HG03442 (cell line): ENCODE data around the gene ISG20.
A peak's percentile ranks its signal among the peaks of the same experiment; 100 is the strongest.
"Not testable (repeated sequence)": the region's sequence is repeated elsewhere in the genome, so short reads cannot be mapped to it uniquely, and the experiment has no call there.

Experiments used
- ATAC-seq: cut with Tn5 transposase; IDR thresholded peaks from one replicate; pipeline ENCODE4 v1.9.1; 2021; ENCODE audit warnings: mild to moderate bottlenecking, moderate library complexity; ENCODE audit not compliant: unreplicated experiment

ISG20 gene

DNA sequence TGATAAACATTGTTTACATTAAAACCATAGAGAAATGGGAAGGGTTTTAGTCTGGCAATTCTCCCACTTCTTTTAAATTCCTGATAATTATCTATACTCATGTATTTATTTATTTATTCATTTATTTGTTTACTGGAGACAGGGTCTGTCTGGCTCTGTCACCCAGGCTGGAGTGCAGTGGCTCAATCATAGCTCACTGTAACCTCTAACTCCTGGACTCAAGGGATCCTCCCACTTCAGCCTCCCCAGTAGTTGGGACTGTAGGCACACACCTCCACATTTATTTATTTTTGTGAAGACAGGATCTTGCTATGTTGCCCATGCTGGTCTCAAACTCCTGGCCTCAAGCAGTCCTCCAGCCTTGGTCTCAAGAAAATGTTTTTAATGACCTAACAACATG lies 20.1 kb upstream of the ISG20 start:
- no peak for ATAC-seq

DNA sequence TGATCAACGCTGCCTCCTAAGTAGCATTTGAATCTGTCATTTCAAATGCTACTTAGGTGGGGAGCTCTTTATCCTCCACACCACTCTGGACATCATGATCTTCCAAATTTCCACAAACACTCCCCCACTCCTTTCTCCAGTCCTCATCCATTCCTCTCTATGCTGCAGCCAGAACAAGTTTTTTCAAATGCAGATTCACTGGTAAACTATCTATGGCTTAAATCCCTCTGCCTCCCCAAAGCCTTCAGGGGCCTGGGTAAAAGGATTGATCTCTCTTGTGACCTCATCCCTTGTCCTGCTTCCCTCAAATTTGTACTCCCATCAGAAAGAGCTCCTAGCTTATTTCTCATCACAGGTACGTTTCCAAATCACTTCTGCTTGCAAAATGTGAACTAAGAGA lies 19.0 kb upstream of the ISG20 start:
- ATAC-seq = no peak

DNA sequence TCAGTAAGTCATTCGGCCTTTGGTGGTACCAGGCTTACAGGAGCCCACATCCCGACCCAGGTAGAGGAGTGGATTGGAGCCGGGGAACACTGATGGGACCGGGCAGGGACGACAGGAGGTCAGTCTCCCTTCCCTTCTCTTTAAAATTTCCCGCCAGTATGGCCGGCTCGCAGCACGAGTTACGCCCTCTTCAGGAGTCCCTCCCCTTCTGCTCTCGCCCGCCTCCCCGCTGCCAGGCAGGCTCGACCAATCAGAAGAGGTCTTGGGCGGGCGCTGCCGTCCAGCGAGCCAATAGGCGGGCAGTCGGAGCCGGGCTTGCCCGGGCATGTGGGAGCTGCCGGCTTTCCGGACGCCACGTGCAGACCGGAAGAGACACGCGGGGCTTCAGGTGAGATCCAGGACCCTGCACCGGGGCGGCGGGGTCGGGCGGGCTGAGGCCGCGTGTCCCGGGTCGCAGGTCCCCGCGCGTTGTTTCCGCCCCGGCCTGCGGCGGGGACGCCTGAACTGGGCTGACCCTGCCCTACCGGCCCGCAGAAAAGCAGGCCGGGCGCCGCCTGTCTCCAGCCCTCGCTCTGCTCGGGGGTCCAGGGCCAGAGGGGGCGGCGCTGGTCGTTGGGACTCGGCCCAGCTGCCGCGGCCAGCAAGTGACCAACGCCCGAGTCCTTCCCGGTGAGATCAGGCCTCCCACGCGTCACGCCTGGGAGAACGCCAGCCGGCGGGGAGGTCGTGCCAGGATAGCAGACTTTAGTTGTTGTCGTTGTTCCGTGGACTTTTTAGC lies 17.6 kb upstream of the ISG20 start, which contains the start of gene AEN:
TSS of gene AEN (plus strand) at position 346 of the 778 bp plus-strand sequence. CDS start 4,870 bp downstream, outside the sequence.
- peak; percentile 90 for ATAC-seq

DNA sequence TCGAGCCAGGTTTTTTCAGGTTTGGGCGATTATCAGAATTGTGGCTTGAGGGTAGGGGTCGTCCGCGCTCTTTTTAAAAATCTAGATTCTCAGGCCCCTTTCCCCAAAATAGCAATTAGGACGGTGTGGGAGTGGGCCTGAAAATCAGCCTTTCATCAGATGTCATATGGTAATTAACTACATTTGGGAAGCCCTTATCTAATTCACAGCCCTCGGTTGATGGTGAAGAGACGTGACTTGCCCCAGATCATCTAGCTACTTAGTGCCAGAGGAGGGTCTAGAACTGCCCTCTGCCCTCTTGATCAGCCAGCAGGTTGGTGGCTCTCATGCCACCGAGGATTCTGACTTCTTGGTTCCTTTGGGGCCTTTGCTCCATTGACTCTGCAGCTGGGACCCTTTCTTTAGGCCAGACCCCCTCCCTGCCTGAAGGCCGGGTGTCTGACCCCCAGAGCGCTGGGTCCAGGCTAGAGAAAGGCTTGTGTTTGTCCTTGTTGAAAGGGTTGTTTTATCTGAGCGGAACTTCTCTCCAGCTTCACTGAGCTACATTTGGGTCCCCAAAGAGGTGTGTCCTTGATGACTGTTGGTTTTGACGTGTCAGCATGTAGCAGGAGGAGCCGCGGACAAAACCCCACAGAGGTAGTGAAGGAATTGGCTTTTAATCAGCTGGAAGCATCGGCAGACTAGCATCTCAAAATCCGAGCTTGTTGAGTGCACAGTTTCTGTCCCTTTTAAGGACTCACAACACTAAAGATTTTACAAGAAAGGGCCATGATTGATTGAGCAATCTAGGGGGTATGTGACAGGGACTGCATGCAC lies 16.8 kb upstream of the ISG20 start:
- ATAC-seq = peak; percentile 28

DNA sequence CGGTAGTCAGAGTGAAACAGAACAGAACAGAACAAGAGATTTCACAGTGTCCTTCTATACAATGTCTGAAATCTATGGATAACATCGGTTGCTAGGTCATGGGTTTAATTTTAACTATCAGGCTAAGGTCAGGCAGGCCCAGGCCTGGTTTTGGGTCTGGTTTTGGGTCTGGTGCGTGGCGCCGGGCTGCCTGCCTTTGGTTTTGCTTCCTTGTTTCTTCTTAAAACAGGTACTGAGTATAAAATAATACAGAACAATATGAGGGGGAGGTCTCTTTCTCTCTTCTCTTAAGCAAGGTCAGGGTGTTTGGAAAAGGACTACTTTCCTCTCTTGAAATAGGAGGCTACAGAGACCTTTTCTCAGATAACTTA lies 16.2 kb upstream of the ISG20 start:
- ATAC-seq = no peak

DNA sequence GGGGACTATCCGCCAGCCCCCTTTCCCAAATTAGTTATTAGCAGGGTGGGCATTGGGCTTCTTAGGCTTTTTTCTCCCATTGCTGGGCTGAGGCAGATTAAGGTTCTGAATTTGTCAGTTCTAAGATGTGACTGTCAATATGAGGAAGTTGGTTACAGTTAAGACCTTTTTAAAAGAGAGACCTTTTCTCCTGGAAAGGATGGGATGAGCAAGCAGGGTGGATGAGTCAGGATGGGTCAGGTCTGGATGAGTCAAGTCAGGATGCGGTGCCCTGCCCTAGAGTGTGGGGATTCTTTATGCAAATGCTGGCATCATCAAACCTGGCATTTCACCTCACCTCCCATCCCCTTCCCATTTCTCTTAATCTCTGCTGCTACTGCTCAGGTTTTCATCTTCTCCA lies 15.8 kb upstream of the ISG20 start:
- ATAC-seq = no peak

DNA sequence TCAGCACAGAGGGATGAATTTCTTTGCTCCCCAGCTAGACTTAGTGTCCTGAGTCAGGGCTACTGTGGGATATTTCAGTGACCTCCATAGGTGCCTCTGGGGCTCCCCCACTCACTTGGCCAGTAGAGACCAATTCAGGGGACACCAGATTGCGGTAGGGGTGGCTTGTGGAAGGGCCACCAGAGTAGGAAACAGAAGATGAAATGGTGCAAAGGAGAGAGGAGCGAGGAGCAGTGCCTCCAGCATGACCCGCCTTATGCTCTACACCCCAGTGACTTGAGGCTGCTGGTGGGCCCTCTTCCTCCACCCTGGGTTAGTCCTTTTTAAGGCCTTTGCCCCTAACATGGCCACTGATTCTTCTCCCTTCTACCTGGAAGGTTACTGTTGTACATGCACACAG lies 15.2 kb upstream of the ISG20 start:
- no peak for ATAC-seq

DNA sequence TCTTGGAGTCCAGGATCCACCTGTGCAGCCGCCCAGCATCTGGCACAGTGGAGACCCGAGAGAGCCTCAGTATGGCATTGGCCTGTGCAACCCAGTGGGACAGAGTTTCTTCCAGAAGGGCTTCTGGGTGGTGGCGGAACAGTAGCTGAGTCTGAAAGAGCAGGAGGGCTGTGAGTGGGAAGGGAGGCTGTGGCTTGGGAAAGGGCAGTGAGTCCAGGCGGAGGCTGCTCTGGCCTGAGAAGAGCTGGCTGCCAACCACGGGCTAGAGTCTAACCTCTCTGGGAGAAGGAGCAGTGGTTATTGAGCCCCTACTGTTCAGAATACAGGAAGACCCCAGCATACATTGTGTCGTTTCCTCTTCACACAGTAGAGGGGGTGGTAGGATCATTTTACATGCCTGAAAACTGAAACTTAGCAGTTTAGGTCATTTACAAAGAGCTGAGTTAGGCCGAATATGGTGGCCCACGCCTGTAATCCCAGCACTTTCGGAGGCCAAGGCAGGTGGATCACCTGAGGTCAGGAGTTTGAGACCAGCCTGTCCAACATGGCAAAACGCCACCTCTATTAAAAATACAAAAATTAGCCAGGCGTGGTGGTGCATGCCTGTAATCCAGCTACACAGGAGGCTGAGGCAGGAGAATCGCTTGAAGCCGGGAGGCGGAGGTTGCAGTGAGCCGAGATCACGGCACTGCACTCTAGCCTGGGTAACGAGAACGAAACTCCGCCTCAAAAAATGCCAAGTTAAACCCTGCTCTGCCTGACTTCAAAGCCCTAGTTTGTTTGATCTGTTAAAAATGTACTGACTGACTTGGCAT lies 14.5 kb upstream of the ISG20 start:
- ATAC-seq = peak; percentile 33

DNA sequence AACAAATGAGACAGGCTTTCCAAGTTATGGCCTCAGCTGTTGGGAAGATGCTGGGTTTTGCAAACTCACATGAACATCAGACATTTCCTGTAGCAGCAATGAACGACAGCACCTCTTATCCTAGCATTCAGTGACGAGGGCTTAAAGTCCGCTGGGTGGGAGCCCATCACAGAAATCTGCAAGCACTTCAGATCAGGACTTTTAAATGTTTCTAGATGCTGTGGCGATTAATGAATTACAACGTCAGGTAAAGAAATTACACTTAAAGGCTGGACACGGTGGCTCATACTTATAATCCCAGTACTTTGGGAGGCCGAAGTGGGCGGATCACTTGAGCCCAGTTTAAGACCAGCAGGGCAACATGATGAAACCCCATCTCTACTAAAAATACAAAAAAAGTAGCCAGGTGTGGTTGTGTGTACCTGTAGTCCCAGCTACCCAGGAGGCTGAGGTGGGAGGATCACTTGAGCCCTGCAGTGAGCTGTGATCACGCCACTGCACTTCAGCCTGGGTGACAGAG lies 13.8 kb upstream of the ISG20 start:
- no peak for ATAC-seq

DNA sequence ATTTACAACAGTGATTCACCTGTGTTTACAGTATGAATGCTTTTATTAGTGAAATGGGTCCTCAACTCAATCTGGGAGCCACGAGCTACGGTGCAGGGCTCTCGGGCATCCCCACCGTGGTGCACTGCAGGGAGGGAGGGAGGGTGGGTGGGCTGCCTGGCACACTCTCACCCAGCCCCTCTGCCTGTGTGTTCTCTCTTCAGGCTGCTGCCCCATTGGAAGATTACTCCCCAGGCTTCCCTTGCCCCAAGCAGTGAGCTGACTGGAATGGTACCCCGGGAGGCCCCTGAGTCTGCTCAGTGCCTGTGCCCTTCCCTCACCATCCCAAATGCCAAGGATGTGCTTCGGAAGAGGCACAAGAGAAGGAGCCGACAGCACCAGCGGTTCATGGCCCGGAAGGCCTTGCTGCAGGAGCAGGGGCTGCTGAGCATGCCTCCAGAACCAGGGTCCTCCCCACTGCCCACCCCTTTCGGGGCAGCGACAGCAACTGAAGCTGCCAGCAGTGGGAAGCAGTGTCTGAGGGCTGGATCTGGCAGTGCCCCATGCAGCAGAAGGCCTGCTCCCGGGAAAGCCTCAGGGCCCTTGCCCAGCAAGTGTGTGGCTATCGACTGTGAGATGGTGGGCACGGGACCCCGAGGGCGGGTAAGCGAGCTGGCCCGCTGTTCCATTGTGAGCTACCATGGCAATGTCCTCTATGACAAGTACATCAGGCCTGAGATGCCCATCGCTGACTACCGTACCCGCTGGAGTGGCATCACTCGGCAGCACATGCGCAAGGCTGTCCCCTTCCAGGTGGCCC lies 12.7 kb upstream of the ISG20 start:
- ATAC-seq = no peak

DNA sequence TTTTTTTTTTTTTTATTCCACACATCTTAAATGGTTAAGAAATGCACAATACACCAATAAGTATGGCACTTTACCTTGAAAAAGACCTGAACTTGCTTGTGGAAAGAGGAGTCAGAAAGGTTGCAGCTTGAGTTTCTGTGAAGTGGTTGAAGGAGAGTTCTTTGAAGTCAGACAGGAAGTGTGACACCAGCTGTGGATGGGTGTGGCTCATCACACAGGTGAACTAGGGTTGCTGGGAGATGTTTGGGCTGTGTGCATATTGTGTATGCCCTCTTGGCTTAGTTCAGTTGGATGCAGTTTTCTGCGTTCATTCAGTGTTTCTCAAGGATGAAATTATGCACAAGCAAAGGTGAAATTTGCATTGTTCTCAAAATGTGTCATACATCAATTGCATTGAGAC lies 11.4 kb upstream of the ISG20 start:
- ATAC-seq = no peak

DNA sequence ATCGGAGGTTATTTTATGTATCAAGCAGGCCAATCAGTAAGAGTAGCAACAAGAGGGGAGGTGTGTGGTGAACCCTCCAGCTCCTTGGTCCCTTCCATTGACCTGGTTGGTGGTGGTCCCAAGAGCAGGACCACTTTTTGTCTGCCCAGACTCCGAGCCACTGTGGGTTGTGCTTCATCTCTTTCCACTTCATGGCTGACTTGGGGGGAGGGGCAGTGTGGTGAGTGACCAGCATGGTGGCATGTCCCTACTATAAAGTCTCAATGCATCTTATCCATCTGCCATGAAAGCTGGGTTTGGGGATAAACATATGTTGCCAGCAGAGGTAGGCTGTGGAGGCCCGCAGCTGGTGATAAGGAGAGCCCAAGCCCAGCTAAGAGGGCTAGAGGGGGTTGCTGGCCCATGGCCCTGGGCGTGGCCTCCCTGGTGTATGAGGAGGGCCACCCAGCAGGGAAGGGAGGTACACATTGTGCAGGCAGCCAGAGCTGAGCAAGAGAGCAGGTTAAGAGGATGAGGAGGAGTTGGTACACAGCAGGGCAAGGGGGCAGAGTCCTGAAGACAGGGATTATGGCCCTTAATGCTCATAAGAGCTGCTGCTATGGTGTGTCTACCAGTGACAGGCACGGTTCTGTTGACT lies 10.7 kb upstream of the ISG20 start:
- no peak for ATAC-seq

DNA sequence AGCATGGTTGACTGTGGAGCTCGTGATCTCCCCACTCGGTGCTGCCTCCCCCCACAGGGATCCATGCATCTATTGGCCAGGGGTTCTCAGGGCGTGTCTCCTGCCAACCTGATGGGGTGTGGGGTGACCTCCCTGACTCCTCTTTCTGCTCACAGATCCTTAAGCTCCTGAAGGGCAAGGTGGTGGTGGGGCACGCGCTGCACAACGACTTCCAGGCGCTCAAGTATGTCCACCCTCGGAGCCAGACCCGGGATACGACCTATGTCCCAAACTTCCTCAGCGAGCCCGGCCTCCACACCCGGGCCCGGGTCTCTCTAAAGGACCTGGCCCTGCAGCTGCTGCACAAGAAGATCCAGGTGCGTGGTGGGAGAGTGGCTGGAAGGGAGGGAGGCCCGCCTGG lies 9.7 kb upstream of the ISG20 start:
- ATAC-seq = no peak

DNA sequence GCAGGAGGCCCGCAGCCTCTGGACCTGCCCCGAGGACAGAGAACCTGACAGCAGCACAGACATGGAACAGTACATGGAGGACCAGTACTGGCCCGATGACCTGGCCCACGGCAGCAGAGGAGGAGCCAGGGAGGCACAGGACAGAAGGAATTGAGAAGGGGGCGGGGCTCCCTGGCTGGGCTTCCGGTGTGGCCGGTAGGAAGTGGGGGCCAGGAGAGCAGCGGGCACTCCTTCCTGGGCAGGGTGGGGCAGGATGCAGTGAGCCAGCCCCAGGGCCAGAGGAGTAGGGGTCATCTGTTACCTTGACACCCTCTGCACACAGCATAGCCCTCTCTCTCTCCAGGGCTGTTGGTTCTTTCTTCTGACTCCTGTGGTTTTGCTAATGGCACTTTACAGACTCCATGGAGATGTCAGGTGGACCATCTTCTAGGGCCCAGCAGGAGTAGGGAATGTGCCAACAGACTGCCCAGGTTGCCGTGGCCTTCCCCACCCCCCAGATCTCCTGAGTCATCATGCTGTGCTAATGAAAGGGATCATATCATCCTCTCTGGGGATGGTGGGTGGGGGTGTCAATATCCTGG lies 8.6 kb upstream of the ISG20 start:
- no peak for ATAC-seq

DNA sequence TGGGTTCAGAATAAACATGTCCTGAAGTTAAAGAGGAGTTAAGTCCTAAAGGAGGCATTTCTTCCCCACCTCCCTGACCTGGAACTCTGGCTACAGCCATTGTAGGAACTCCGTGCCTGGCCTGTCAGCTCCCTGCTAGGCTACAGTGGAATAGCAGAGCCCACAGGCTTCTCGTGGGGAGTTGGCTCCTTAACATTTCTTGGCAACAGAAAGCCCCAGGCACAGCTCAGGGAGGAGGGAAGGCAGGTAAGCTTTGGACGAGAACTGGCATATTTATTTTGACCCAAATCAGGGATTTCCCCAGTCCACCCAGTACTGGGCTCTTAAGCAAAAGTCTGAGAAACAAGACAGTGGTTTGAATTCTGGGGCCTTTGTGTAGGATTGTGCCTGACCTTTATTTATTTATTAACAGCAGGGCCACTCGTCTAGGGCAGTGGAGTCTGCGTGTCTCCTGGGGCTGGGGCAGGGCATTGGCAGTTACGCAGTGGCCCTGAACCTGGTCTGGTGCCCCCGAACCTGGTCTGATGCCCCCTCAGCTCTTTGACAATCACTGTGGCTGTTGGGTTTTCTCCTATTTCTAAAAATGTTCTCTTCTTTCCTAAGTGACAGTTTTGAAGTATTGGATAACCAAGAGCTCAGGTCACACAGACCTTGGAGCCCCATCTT lies 7.9 kb upstream of the ISG20 start:
- ATAC-seq = no peak

DNA sequence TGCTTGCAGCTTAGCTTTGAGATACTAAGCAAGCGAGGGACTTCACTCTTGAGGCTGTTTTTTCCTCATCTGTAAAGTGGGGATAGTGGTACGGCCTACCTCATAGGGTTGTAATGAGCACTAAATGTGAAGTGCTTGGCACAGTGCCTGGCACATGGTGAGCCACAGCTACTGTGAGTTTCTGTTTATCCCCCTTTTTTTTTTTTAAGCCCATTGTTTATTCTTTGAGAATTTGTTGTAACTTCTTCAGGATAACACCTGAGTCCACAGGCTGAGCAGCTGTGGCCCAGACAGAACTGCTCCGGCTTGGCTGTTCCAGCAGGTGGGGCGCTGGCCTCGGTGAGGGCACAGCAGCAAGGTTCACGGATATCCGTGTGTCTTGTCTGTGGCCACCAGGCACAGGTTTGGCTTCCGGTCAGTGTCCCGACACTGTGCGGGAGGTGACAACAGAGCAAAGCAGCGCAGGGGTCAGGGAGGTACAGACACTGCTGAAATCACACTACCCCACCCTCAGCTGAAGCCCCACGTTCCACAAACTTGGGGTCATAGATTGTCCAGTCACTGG lies 7.3 kb upstream of the ISG20 start:
- ATAC-seq = no peak

DNA sequence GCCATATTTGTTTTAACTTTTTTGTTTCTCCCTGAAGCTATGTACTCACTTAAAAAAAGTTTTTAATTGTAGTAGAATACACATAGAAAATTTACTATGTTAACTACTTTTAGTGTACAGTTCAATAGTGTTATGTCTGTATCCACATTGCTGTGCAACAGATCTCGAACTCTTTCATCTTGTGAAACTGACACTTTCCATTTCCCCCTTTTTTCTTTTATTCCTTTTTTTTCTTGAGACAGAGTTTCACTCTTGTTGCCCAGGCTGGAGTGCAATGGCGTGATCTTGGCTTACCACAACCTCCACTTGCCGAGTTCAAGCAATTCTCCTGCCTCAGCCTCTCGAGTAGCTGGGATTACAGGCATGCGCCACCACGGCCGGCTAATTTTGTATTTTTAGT lies 6.0 kb upstream of the ISG20 start:
- not testable (repeated sequence) for ATAC-seq

DNA sequence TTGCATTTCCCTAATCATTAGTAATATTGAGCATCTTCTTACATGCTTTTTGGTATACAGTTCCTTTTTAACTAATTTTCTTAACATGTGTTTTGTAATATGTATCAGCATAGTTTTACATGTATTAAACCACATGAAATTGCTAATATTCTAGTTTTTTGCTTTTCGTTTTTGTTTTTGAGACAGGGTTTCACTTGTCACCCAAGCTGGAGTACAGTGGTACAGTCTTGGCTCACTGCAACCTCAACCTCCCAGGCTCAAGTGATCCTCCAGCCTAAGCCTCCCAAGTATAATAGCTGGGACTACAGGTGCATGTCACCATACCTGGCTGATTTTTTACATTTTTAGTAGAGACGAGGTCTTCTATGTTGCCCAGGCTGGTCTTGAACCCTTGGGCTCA lies 4.4 kb upstream of the ISG20 start:
- no peak for ATAC-seq

DNA sequence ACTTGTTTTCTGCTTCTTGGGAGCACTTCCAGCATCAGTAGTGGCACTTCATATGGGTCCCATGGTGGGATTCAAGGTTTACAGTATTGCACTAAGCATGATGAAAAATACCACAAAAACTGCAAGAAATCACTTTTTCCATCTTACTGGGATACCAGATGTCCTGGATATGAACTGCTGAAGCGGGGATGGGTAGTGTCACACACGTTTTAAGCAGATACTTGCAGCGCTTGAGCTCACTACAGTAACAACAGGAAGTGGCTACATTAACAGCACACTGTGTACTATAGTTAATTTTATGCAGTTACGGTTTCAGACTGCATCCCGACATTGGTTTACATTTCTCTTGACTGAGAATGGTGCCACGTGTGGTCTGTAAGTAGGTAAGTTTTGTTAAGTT lies 3.5 kb upstream of the ISG20 start:
- peak; percentile 21 for ATAC-seq
